ENCODE measurements around the gene FAM156B. TPM values are rescaled to one million over a fixed set of nuclear protein-coding genes. Genes with fewer than 3 reads are reported as not detected.
"Not testable (repeated sequence)": the region's sequence is repeated elsewhere in the genome, so short reads cannot be mapped to it uniquely, and the experiment has no call there.

FAM156B gene, protein sequence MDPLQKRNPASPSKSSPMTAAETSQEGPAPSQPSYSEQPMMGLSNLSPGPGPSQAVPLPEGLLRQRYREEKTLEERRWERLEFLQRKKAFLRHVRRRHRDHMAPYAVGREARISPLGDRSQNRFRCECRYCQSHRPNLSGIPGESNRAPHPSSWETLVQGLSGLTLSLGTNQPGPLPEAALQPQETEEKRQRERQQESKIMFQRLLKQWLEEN
- total RNA-seq (2014; rRNA removed; shearing (Covaris generic)): 6.2 and 19.3 TPM in 2 replicates

DNA sequence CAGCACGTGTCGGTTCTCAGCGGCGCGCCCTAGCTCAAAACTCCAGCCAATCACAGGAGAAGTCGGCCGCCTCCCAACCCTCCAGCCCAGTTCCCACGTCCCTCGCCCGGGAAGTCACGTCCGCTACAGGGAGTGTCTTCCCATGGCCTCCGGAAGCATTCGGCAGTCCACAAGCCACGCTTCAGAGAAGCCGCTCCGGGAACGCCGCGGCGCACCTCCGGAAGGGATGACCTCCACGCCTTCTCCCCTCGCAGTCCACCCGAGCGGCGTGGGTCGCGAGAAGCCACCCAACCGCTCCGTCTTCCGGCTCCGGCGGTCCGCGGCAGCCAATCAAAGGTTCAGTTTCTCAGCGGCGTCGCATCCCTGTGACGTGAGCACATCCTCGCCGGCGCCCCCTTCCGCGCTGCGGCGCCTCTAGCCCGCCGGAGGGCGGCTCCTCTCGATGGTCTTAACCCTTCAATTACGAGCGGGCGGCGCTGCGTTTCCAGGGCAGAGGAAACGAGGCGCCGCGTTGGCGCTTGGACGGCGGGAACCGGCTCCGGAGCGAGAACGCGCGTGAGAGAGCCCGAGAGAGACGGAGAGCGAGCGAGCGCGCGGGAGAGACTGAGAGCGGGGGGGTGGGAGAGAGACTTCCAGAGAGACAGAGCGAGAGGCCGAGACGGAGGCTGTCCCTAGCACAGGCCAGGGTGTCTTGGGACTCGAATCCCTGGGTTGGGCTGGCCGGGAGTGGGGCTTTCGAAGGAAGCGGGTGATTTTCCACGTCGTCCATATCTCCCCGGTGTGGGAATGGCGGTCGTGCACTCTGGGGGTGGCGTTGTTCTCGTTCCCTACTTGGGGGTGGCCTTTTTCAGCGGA is at the start of gene FAM156B:
TSS of gene FAM156B (plus strand) at position 476 of the 855 bp plus-strand sequence. CDS start 9,896 bp downstream, outside the sequence.
- not testable (repeated sequence) for DNase-seq (ENCODE audit: low spot score)

DNA sequence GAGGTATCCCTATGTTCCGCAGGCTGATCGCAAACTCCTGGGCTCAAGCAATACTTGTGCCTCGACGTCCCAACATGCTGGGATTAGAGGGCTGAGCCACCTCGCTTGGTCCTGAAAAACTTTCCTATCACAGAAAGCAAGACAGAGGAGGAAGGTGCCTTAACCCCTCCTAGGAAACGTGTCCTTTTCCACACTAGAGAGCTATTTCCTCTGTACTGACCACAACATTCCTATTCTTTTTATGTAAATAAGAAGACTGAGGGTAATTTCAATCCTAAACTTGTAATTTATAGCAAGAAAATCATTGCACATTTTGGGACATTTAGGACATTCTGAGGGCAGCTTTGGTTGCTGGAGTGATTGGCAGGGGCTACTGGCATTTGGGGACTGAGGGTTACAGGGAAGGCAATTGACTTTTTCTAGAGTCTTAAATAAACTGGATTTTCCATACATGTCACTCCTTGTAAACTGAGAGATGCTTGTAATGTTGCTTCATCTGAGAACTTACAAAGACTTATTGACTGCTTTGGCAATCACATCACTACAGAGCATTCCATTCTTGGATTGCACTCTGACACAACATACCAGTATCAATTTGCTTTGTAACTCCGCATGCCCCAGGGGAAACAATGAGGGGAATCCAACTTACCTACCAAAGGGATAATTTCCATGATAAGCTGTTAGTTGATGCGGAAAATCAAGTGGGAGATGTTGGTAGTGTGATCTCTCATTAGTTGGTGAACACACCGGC is 44.8 kb upstream of the FAM156B start:
- no peak for DNase-seq (ENCODE audit: low spot score)

DNA sequence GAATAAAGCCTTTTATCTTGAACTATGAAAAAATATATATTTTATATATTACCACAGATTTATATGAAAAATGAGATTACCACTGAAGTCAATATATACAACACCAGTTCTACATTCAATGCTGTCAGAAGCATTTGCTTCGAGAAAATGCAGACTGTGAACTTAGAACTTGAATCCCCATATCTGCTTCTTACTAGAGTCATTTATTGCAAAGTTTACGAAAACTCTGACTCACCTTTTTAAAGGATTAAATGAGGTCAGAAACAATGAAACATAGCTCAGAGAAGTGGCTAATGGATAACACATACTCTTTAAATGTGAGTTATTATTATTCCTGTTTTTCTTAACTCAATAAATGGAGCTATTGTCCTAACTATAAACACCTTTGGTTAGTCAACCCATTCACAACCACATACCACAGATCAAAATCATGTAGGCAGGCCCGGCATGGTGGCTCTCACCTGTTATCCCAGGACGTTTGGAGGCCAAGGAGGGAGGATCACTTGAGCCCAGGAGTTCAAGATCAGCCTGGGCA is 40.1 kb upstream of the FAM156B start:
- not testable (repeated sequence) for DNase-seq (ENCODE audit: low spot score)

DNA sequence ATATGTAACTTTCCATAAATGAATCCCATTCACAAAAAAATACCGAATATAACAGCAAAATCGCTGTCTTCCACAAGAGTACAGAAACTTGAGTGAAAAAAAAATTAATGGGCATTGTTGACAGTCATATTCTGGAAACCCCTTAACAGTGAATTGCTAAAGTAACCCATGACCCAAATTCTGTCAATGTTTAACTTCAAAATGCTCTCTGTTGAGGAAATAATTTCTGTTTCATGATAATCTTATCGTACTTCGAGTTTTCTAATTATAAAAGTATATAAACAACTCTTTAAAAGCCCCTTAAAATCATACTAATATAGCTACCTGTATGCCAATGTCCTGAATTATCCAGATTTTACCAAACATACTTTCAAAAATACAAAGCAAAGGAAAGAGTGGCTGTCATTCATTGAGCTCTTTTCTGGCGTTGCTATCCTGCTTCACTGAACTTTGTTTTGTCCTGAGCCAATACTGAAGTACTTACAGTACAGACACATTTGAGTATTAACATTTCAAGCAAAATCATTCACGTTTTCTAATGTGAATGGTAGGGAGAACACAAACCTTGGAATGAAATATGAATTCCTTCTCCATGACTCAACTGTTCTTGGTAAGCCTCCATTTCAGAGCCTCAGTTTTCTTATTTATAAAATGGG is 31.7 kb upstream of the FAM156B start:
- no peak for DNase-seq (ENCODE audit: low spot score)

DNA sequence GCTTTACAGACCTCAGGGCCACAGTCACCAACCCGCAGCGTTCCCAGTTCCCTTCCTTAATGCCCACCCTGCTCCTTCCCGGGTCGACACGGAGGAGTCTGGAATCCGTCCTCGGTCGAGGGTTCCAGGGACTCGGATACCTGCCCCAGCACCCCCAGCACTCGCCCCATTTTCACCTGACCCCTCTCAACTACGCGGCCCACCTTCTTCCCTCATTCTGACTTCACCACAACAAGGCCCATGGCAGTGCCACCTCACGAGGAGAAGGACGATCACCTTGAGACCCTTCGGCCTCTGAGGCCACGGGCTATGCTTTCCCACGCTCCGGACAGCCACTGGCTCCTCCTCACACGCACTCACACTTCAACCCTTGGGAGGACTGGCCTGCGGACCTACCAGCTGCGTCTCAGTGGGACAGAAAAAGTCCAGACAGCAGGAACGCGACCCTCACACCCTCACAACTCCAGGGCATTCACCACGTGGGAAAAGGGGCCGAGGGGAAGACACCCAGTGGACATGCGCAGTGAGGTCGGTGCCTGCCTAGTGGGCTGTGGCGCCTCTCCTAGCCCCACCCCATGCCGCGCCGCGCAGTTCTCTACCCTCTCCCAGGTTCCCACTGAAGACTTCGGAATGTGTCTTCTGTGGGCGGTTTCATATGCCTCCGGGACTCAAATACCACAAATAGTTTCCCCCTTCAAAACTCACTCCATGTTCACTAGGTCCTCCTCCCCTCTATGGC is 29.4 kb upstream of the FAM156B start, which contains the start of gene XAGE3:
TSS of gene XAGE3 (minus strand) at position 474 of the 739 bp plus-strand sequence. CDS start 950 bp downstream, outside the sequence.
- DNase-seq (ENCODE audit: low spot score): no peak

DNA sequence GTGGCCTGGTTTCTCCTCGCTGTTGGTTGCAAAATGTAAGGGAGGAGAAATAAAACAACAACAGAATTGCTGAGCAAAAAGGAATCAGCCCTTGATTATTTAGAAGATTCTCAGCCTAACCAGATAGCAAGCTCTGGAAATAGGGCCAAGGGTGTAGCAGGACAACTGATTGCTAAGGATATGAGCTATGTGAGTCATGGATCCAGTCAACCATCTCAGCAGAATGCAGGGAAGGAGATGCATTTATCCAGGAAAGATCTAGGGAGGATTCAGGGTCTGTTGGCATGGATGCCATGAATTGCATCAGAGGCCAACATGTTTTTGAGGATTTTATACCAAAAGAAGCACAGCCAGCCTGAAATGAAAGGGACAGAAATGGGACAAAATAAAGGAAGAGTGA is 27.1 kb upstream of the FAM156B start:
- no peak for DNase-seq (ENCODE audit: low spot score)

DNA sequence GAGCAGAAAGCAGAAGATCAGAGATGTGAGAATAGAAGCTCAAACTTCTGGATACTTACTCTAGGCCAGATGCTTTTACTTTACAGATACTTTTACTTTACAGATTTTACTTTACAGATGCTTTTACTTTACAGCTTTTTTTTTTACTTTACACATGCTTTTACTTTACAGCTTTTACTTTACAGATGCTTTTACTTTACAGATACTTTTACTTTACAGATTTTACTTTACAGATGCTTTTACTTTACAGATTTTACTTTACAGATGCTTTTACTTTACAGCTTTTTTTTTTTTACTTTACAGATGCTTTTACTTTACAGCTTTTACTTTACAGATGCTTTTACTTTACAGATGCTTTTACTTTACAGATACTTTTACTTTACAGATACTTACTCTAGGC is 23.3 kb upstream of the FAM156B start:
- not testable (repeated sequence) for DNase-seq (ENCODE audit: low spot score)

DNA sequence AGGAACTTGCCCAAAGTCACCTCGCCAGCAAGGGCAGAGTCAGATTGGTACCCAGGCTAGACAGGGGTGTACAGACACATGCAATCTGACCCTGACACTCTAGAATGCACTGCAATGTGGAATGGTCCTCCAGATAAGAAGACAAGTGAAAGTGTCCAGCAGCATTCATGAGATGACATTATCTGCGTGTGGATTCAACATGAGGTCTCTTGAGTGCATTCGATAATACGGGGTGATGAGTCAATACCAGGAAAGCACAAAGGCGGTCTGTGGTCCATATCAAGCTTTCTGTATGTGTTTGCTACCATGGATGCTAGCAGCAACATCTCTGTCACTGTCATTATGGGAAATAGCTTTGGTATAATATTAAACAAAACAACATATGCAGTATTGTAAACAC is 22.5 kb upstream of the FAM156B start:
- DNase-seq (ENCODE audit: low spot score): no peak

DNA sequence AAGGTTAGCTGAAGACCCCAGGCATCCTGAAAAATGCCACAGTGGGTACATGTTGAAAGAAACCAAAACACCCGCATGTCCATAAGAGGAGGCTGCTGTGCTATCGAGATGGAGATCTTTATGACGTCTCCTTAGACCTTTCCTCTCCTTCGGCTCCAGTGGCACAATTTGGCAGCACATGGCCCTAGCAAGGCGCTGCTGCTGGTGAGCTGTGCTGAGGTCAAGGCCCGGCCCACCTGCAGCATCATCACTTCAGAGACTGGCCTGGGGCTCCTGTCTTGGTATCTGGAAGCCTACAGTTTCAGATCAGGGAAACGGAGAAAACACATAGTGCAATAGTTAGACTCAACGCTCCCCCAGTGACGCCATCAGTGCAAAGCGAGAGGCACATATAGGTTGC is 21.7 kb upstream of the FAM156B start:
- not testable (repeated sequence) for DNase-seq (ENCODE audit: low spot score)

DNA sequence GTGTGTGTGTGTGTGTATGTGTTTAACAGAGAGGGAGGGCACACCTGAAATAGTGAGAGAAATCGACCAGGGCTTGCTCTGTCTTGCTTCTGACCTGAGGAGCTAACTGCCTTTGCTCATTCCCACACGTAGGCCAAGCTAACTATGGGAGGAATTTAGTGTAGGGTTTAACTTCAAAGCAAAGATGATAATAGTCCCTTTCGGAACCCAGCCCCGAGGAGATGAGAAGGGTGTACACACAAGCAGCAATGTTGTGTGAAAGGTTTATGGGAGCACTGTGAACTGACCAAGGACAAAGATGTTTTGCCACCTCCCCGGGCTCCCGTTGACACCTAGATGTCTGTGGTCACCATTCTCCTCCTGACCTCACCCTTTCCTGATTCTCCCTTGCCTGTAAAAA is 20.7 kb upstream of the FAM156B start:
- DNase-seq (ENCODE audit: low spot score): not testable (repeated sequence)

DNA sequence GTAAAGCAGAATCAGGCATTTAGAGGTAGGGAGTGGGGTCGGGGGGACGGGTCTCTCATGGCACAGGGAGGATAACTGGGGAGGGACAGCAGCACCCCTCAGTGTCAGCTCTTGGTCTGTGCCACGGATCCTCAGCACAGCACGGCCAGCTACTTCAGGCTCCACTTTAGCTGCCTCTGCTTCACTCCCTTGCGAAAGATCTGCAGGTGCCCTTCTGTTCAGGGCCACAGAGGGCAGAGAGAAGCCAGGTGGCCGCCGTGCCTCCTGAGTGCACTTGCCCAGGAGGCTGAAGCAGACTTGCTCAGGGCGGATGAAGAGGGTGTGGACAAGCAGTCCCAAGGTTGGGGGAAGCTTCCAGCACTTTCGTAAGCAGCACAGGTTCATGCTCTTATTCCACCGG is 9.7 kb upstream of the FAM156B start:
- not testable (repeated sequence) for DNase-seq (ENCODE audit: low spot score)

DNA sequence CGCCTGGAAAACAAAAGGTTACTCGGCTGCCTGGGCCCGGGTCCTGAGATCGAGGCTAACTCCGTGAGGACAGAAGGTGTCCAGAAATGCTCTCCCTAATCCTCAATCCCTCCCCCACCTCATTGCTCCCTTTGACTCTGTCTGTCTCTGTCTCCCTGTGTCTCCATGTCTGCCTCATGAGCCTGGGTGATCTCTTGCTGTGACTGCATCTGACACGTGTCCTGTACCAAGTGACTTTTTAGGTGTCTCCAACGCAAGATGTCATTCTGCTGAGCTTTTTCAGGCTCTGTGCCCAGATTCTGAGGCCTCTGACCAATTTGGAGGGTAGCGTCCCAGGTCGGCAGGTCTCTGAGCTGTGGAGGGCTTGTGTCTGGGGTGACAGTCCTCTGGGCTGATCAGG is 9.0 kb upstream of the FAM156B start:
- not testable (repeated sequence) for DNase-seq (ENCODE audit: low spot score)

DNA sequence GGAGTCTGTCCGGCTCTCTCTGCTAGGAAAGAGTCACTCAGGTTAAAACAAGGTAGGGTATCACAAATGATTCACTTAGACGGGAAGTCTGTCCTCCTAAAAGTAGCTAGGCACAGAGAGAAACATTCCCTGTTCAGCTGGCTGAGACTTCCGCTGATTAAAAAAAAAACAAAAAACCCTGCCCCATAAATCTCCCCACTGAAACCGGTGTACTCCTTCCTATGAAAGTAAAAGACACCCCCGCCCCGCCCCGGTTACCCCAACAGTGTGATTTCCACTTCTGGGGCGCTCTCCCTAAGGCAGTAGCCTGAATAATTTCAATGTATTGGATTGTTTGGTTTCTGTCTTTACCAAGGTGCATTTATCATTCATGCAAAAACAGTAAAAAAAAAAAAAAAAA is 692 bp upstream of the FAM156B start:
- not testable (repeated sequence) for DNase-seq (ENCODE audit: low spot score)

DNA sequence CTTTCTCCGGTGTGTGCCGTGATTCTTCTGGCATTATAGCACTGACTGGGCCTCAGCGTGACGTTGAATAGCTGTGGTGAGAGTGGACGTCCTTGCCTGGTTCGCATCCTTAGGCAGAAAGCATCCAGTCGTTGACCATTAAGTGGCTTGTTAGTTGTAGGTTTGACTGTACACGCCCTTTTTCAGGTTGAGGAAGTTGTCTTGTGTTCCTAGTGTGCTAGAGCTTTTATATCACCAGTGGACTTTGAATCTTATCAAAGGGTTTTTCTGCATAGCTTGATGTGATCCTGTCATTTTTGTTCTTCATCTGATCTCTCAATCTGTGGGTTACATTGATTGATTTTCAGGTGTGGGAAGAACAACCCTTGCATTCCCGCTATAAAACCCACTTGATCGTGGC is 8.4 kb downstream of the FAM156B start:
- DNase-seq (ENCODE audit: low spot score): not testable (repeated sequence)

DNA sequence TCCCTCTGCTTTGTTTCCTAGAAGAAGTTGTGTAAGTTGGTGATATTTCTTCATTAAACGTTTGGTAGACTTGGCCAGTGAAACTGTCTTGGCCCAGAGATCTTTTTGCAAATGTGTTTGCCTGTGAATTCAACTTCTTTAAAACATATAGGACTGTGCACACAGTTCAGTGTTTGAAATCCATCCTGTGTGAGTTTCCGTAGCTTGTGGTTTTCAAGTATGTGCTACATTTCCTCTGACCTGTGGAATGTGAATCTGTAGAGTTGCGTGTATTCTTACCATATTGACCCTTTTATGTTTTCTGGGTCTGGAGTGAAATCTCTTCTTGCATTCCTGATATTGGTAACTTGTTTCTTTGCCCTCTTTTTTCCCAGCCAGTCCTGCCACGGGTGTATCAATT is 8.9 kb downstream of the FAM156B start:
- not testable (repeated sequence) for DNase-seq (ENCODE audit: low spot score)

DNA sequence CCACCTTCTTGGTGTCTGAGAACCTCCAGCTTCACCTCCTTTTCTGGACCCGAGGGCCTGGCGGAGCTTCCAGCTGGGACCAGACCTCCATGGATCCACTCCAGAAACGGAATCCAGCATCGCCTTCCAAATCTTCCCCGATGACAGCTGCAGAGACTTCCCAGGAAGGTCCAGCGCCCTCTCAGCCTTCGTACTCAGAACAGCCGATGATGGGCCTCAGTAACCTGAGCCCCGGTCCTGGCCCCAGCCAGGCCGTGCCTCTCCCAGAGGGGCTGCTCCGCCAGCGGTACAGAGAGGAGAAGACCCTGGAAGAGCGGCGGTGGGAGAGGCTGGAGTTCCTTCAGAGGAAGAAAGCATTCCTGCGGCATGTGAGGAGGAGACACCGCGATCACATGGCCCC is 10.0 kb downstream of the FAM156B start:
- not testable (repeated sequence) for DNase-seq (ENCODE audit: low spot score)

DNA sequence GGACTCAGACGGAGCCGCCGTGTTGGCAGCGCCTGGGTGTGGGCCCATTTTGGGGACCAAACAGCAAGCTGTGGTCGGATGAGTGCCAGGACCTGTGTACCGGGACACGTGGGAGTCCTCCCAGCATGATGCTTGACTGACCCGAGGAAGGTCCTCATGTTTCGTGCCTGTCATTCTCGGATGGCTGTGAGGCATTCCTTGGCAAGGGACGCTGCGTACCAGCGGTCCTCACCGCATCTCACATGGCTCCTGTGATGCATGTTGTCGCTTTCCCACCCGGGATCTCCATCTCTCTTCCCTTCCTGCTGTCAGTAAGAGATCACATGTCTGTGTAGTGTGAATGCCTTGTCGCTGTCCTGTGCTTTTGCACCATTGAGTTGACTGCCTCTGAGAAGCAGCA is 10.8 kb downstream of the FAM156B start:
- DNase-seq (ENCODE audit: low spot score): not testable (repeated sequence)

DNA sequence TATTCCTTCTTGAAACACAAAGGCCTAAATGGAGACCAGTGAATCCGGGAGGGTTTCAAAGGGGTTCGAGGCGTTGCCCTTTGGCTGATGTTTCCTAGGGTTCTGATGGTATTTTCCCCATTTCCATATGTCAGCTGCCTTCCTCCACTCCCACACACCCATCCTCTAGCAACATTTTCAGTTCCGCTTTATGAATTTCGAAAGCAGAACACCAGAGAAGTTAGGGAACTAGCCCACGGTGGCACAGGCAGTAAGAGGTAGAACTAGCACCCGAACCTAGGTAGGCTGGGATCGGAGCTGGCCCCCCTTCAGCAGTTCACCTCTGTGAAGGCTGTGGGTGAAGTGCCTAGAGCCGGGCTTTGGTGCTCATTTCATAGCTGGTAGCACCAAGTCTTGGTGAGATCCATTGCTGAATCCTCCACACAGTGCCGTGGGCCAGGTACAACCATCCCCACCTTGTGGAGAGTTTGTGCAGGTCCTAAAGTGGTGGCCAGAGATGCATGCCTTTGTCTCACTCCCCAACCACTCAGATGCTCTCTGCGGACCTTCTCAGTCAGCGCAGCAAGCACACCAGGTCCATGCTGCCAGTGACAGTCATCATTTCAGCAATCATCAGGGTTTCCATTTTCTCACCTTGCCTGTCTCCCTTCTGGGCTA is 12.3 kb downstream of the FAM156B start:
- not testable (repeated sequence) for DNase-seq (ENCODE audit: low spot score)

DNA sequence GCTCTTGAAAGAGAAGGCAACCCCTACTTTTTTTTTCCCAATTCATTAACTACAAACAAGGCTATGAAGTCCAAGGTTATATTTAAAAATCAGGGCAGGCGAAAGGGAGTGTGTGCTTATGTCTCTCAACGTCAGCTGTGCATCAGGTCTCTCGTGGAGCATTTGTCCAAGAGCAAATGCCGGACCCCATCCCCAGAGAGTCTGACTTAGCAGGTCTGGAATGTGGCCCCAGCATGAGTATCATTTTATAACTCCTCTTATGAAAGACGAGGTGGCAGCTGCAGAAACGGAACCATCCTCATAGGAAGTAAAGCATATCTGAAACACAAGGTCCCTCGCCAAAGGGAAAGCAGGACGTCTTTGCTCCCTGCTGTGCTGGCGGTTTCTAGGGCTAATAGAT is 16.6 kb downstream of the FAM156B start:
- DNase-seq (ENCODE audit: low spot score): not testable (repeated sequence)

DNA sequence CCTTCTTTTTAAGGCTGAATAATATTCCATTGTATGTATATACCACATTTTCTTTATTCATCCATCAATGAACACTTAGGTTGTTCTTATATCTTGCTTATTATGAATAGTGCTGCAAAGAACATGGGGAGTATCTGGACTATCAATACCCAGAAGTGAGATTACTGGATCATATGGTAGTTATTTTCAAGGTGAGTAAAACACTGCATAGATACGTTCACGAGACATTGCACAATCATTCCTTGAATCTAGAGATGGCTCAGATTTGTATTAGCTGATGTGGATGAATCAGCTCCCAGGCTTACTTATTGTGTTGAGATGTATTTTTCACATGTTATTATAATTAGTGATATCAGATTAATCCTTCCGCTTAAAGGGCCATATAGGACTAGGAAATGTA is 17.6 kb downstream of the FAM156B start:
- DNase-seq (ENCODE audit: low spot score): not testable (repeated sequence)
